CD4-positive, alpha-beta memory T cell (primary cell): ENCODE data around the gene SI. TPM values are rescaled to one million over a fixed set of nuclear protein-coding genes. Genes with fewer than 3 reads are reported as not detected.

Experiments
- CTCF ChIA-PET: fragments of 350-600 bp; sonication (Branson Sonifier 250); formaldehyde crosslinking; loops from one replicate; lab custom pipeline; 2021; ENCODE audit warnings: inconsistent platforms; ENCODE audit not compliant: partially characterized antibody; lab: Charles Lee
- POLR2A ChIA-PET: fragments of 350-600 bp; sonication (Branson Sonifier 250); formaldehyde crosslinking; loops from one replicate; lab custom pipeline; 2021; ENCODE audit not compliant: partially characterized antibody; lab: Charles Lee
- DNase-seq, 5 donors: peaks; one replicate each; pipeline versions ENCODE4 v3.0.0 to v3.0.0-alpha.2; 2020 to 2022; ENCODE audit warnings: mixed read lengths in 1 of 5
- H3K27ac ChIP-seq: one replicate; pipeline ENCODE4 v1.7.0; 2013; ENCODE audit warnings: low read depth, low read length
- H3K27me3 ChIP-seq: 2 replicates; pipeline ENCODE4 v1.7.0; 2013; ENCODE audit warnings: mild to moderate bottlenecking, low read length, moderate library complexity; ENCODE audit not compliant: insufficient read depth
- H3K36me3 ChIP-seq: 2 replicates; pipeline ENCODE4 v1.7.0; 2013; ENCODE audit warnings: mild to moderate bottlenecking, low read length, moderate library complexity; ENCODE audit not compliant: insufficient read depth
- H3K4me1 ChIP-seq: 2 replicates; pipeline ENCODE4 v1.7.0; 2013; ENCODE audit warnings: mild to moderate bottlenecking, low read length, moderate library complexity; ENCODE audit not compliant: insufficient read depth
- H3K4me3 ChIP-seq, 2 donors: one replicate each; pipeline ENCODE4 v1.7.0; 2013; ENCODE audit warnings: low read length in 2 of 2, mild to moderate bottlenecking in 1 of 2
- H3K9me3 ChIP-seq, 2 donors: one replicate each; pipeline ENCODE4 v1.7.0; 2013; ENCODE audit warnings: low read length in 2 of 2, control low read depth in 1 of 2; ENCODE audit not compliant: control insufficient read depth in 1 of 2
- H3K27ac Mint-ChIP-seq, 7 donors: one replicate each; pipeline ENCODE4 v1.8.0; 2020 to 2021; ENCODE audit warnings: mixed read lengths in 7 of 7, mild to moderate bottlenecking in 6 of 7, inconsistent platforms in 3 of 7, moderate library complexity in 3 of 7
- H3K27me3 Mint-ChIP-seq, 2 donors: one replicate each; pipeline ENCODE4 v1.8.0; 2020 to 2021; ENCODE audit warnings: mixed read lengths in 2 of 2
- H3K36me3 Mint-ChIP-seq, 2 donors: one replicate each; pipeline ENCODE4 v1.8.0; 2020 to 2021; ENCODE audit warnings: mixed read lengths in 2 of 2, inconsistent platforms in 1 of 2, mild to moderate bottlenecking in 1 of 2
- H3K4me1 Mint-ChIP-seq, 4 donors: one replicate each; pipeline ENCODE4 v1.8.0; 2020 to 2021; ENCODE audit warnings: mixed read lengths in 4 of 4, mild to moderate bottlenecking in 1 of 4
- H3K4me3 Mint-ChIP-seq, 8 donors: one replicate each; pipeline ENCODE4 v1.8.0; 2020 to 2021; ENCODE audit warnings: mixed read lengths in 8 of 8, mild to moderate bottlenecking in 7 of 8, moderate library complexity in 6 of 8, inconsistent platforms in 3 of 8
- H3K9me3 Mint-ChIP-seq, 8 donors: one replicate each; pipeline ENCODE4 v1.8.0; 2020 to 2021; ENCODE audit warnings: mixed read lengths in 8 of 8, mild to moderate bottlenecking in 5 of 8, inconsistent platforms in 3 of 8, moderate library complexity in 1 of 8
- intact Hi-C: fragments of 100-400 bp; cut with micrococcal nuclease; formaldehyde crosslinking; loops from one replicate; pipeline ENCODE4 v1.15.1; 2023
- polyA plus RNA-seq, 2 donors: library from polyadenylated mRNA; unstranded; fragments of 300-500 nt; fragmentation: Illumina TruSeq; gene quantifications; one replicate each; pipeline ENCODE4 v1.2.3, GENCODE V29; 2021
- total RNA-seq, 2 experiments: library from RNA; stranded (reverse); gene quantifications; one replicate each; pipeline ENCODE4 v1.2.3, GENCODE V29; 2021

The SI gene
- total RNA-seq: not detected
- polyA plus RNA-seq: not detected

DNA sequence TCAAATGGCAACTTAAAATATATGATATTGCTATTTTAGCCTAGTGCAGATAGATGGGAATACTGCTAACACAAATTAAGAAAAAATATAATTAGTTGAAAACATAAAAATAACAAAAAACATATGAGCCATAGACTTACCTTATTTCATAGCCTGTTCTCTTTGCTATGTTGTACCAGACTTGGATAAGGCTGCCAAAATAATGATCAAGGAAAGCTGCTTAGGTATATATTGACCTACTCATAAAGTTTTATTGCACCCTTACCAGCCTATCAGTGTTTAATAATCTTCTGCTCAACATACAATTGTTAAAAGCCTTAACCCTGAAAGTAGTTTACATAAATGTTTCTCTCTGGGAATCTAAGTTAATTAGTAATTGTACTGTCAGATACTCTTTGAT is at the start of gene SI:
SI (minus strand) TSS at position 204 of the 400 bp plus-strand sequence. CDS start 2,484 bp downstream, outside the sequence.
- no peaks in the 10 kb centered on the region for H3K4me1 Mint-ChIP-seq
- Histone ChIP-seq H3K36me3 (no peaks in the 10 kb centered on the region), H3K4me1 (no peaks in the 10 kb centered on the region), H3K27ac (no peak within 1 kb of the TSS), H3K27me3 (no peaks in the 10 kb centered on the region), H3K4me3 (no peak within 1 kb of the TSS), H3K9me3 (no peaks in the 10 kb centered on the region)
- H3K36me3 Mint-ChIP-seq: no peaks in the 10 kb centered on the region
- peaks cover 0 to 3% (median 3%) of the 10 kb centered on the region in 8 donors for H3K9me3 Mint-ChIP-seq
- ChIA-PET POLR2A (no interaction called here), CTCF (no interaction called here)
- DNase-seq: no peak
- intact Hi-C loops: no loop called here
- H3K27ac Mint-ChIP-seq: no peak within 1 kb of the TSS
- H3K27me3 Mint-ChIP-seq: no peaks in the 10 kb centered on the region
- no peak within 1 kb of the TSS for H3K4me3 Mint-ChIP-seq

DNA sequence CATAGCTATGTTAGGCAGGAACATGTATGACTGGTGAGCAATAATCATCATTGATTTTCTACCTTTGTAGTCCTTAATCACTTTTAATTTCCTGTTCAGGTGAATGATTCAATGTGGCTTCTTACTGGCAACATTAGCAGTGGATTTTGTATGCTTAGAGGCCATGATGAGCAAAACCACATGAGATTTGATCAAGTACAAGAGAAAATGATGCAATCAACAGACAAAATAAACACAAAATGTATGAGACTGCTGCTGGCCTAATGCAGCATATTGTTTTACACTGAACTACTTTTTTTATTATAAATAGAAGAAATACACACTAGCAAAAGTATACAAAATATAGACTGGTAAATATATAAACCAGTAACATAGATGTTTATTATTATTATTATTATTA is 47.5 kb upstream of the SI start:
- Mint-ChIP-seq H3K36me3 (no peaks in the 10 kb centered on the region), H3K27ac (no peak overlapping the region), H3K4me3 (no peak overlapping the region), H3K27me3 (no peaks in the 10 kb centered on the region), H3K9me3 (peaks cover 0 to 15% (median 6%) of the 10 kb centered on the region in 8 donors), H3K4me1 (no peaks in the 10 kb centered on the region)
- Histone ChIP-seq H3K4me3 (no peak overlapping the region), H3K4me1 (no peaks in the 10 kb centered on the region), H3K36me3 (no peaks in the 10 kb centered on the region), H3K27me3 (no peaks in the 10 kb centered on the region), H3K9me3 (no peaks in the 10 kb centered on the region), H3K27ac (no peak overlapping the region)
- ChIA-PET CTCF (no interaction called here), POLR2A (no interaction called here)
- intact Hi-C loops: no loop called here
- no peak for DNase-seq

DNA sequence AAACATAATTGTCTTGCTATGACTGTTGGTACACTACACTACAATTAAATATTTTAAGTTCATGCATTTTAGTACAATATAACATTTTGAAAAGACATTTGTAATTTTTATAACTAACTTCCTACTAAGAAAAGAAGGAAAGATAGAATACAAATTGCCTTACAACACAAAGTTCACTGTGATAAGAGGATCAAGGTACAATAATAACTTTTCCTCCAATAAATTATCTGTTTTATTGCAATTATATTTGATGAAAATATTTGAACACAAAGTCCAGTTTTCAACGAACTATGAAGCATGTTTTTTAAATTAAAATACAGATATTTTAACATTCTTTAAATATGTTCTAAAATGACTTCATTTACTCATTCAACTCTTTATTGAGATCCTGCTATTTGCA is 33.1 kb upstream of the SI start:
- Histone ChIP-seq H3K9me3 (no peaks in the 10 kb centered on the region), H3K36me3 (no peaks in the 10 kb centered on the region), H3K4me1 (no peaks in the 10 kb centered on the region), H3K27ac (no peak overlapping the region), H3K27me3 (no peaks in the 10 kb centered on the region), H3K4me3 (no peak overlapping the region)
- Mint-ChIP-seq H3K9me3 (peaks cover 0 to 3% (median 0%) of the 10 kb centered on the region in 8 donors), H3K36me3 (no peaks in the 10 kb centered on the region), H3K4me3 (no peak overlapping the region), H3K4me1 (no peaks in the 10 kb centered on the region), H3K27me3 (no peaks in the 10 kb centered on the region), H3K27ac (no peak overlapping the region)
- CTCF ChIA-PET: no interaction called here
- DNase-seq: no peak
- intact Hi-C loops: no loop called here
- POLR2A ChIA-PET: no interaction called here

DNA sequence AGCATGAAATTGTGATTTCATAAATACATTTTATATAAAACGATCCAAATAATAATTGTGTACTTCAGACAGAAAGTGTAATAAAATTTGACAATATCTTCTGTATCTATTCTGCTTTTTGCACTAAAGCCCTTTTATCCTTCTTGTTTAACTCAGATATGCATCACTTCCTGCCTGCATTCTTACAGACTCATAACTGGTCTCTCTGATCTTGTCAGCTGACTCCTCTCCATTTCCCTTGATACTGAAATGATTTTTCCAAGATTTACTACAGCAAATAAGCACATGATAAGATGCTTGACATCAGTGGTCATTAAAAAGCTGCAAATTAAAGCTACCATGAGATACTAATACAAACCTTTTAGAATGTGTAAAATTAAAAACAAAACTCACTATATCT is 25.3 kb upstream of the SI start:
- Mint-ChIP-seq H3K27ac (no peak overlapping the region), H3K36me3 (no peaks in the 10 kb centered on the region), H3K27me3 (no peaks in the 10 kb centered on the region), H3K4me1 (no peaks in the 10 kb centered on the region), H3K4me3 (no peak overlapping the region), H3K9me3 (peaks cover 0 to 6% (median 2%) of the 10 kb centered on the region in 8 donors)
- Histone ChIP-seq H3K9me3 (no peaks in the 10 kb centered on the region), H3K36me3 (no peaks in the 10 kb centered on the region), H3K27me3 (no peaks in the 10 kb centered on the region), H3K27ac (no peak overlapping the region), H3K4me1 (no peaks in the 10 kb centered on the region), H3K4me3 (no peak overlapping the region)
- intact Hi-C loops: no loop called here
- no peak for DNase-seq
- CTCF ChIA-PET: no interaction called here
- POLR2A ChIA-PET: no interaction called here

DNA sequence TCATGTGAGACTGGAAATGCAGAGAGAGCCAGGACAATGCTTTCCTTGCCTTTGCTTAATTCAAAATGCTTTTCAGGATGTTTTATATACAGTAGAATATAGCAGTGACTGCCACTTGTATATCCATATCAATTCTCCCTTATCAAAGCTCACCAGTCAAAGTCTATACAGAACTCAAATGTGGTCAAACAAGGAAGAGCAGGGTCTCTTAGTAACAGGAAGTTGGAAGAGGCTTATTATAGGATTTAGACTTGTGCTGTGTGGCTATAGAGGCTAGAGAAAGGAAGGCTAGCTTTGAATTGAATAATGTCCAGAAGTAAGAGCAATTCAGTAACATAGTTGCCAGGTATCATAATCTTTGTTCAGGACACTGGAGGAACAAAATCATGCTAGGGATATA is 4.4 kb upstream of the SI start:
- ChIA-PET POLR2A (no interaction called here), CTCF (no interaction called here)
- DNase-seq: no peak
- intact Hi-C loops: no loop called here
- H3K27me3 Mint-ChIP-seq: no peaks in the 10 kb centered on the region
- H3K36me3 Mint-ChIP-seq: no peaks in the 10 kb centered on the region
- H3K27ac Mint-ChIP-seq: no peak overlapping the region
- H3K9me3 Mint-ChIP-seq: peaks cover 0 to 3% (median under 1%) of the 10 kb centered on the region in 8 donors
- H3K36me3 ChIP-seq: no peaks in the 10 kb centered on the region
- no peaks in the 10 kb centered on the region for H3K27me3 ChIP-seq
- no peaks in the 10 kb centered on the region for H3K4me1 Mint-ChIP-seq
- no peak overlapping the region for H3K4me3 Mint-ChIP-seq
- no peak overlapping the region for H3K27ac ChIP-seq
- no peaks in the 10 kb centered on the region for H3K9me3 ChIP-seq
- no peaks in the 10 kb centered on the region for H3K4me1 ChIP-seq
- no peak overlapping the region for H3K4me3 ChIP-seq

DNA sequence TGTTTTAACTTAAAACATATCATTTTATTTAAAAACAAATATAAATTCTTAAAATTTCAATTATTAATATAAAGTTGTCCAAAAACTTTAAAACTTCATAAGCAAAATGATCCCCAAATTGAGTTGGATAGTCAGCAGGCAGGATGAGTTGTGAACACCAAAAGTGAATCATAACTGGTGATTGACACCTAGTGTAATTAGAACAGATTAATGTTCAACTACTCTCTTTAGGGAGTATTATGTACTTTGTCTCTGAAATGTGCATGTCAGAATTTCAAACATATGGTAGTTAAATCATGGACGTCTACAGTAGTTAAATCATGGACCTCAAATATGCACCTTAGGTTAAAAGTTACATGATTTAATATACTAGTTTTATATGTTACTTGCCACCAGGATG is 2.9 kb upstream of the SI start:
- no peak overlapping the region for H3K4me3 ChIP-seq
- no peak for DNase-seq
- no peaks in the 10 kb centered on the region for H3K4me1 ChIP-seq
- no peaks in the 10 kb centered on the region for H3K36me3 Mint-ChIP-seq
- no peaks in the 10 kb centered on the region for H3K4me1 Mint-ChIP-seq
- POLR2A ChIA-PET: no interaction called here
- no peaks in the 10 kb centered on the region for H3K36me3 ChIP-seq
- no peak overlapping the region for H3K27ac Mint-ChIP-seq
- H3K27me3 Mint-ChIP-seq: no peaks in the 10 kb centered on the region
- peaks cover 0 to 3% (median 3%) of the 10 kb centered on the region in 8 donors for H3K9me3 Mint-ChIP-seq
- H3K4me3 Mint-ChIP-seq: no peak overlapping the region
- no peak overlapping the region for H3K27ac ChIP-seq
- intact Hi-C loops: no loop called here
- no peaks in the 10 kb centered on the region for H3K27me3 ChIP-seq
- CTCF ChIA-PET: no interaction called here
- no peaks in the 10 kb centered on the region for H3K9me3 ChIP-seq

DNA sequence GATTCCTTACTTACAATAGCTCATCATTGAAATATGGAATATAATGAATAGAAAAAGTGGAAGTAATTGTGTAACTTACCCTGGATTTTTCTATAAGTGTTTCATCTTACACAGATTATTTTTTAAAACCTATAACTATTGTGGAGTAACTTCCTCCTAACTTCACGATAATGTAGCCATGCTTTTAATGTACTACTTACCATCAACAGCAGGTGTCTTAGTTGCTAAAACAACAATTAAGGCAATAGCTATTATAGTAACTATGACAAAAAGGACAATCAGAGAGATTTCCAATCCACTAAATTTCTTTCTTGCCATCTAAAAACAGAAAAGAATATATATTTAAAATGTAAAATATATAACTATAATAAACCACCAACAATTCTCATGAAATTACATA is 2.6 kb downstream of the SI start:
- DNase-seq: no peak
- H3K27me3 Mint-ChIP-seq: no peaks in the 10 kb centered on the region
- H3K27ac Mint-ChIP-seq: no peak overlapping the region
- H3K27me3 ChIP-seq: no peaks in the 10 kb centered on the region
- H3K4me1 ChIP-seq: no peaks in the 10 kb centered on the region
- no peaks in the 10 kb centered on the region for H3K36me3 Mint-ChIP-seq
- intact Hi-C loops: no loop called here
- ChIA-PET CTCF (no interaction called here), POLR2A (no interaction called here)
- no peak overlapping the region for H3K4me3 Mint-ChIP-seq
- H3K4me3 ChIP-seq: no peak overlapping the region
- no peaks in the 10 kb centered on the region for H3K36me3 ChIP-seq
- no peaks in the 10 kb centered on the region for H3K4me1 Mint-ChIP-seq
- H3K27ac ChIP-seq: no peak overlapping the region
- peaks cover 0 to 8% (median 4%) of the 10 kb centered on the region in 8 donors for H3K9me3 Mint-ChIP-seq
- no peaks in the 10 kb centered on the region for H3K9me3 ChIP-seq

DNA sequence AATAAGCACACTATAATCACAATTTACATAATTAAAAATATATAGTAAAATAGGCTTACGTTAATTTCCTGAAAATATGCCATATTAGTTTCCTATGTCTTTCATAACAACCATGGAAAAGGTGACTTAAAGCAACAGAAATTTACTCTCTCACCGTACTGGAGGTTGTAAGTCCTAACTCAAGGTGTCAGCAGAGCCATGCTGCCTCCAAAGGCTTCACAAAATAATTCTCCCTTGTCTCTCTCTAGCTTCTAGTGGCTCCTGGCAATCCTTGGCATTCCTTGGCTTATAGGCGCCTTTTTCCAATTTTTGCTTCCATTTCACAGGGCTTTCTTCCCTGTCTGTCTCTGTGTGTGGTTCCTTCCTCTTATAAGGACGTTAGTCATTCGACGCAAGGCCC is 7.6 kb downstream of the SI start:
- H3K9me3 ChIP-seq: no peaks in the 10 kb centered on the region
- H3K27me3 ChIP-seq: no peaks in the 10 kb centered on the region
- intact Hi-C loops: no loop called here
- peak in 1 of 5 donors; percentile 10 for DNase-seq
- no peaks in the 10 kb centered on the region for H3K36me3 ChIP-seq
- Mint-ChIP-seq H3K9me3 (peaks cover 0 to 8% (median 3%) of the 10 kb centered on the region in 8 donors), H3K27me3 (no peaks in the 10 kb centered on the region), H3K27ac (no peak overlapping the region), H3K4me3 (no peak overlapping the region), H3K36me3 (no peaks in the 10 kb centered on the region), H3K4me1 (no peaks in the 10 kb centered on the region)
- ChIA-PET CTCF (no interaction called here), POLR2A (no interaction called here)
- no peak overlapping the region for H3K27ac ChIP-seq
- H3K4me3 ChIP-seq: no peak overlapping the region
- no peaks in the 10 kb centered on the region for H3K4me1 ChIP-seq
